Esophagus mucosa (tissue), 1 donor: ENCODE data around the gene TLL2. TPM values are rescaled to one million over a fixed set of nuclear protein-coding genes. Genes with fewer than 3 reads are reported as not detected.

Experiments used
- ATAC-seq: fragments of 200-7000 bp; cut with Tn5 transposase; one replicate; pipeline ENCODE4 v1.9.1; 2020
- total RNA-seq: library from RNA; stranded (reverse); gene quantifications from one replicate; pipeline ENCODE4 v1.2.4, GENCODE V29; 2023
- donor health status: DM: yes; HTN: yes; CAD: no.

The TLL2 gene
- total RNA-seq, 1 donor from 2014 or later = 0.12 TPM

DNA sequence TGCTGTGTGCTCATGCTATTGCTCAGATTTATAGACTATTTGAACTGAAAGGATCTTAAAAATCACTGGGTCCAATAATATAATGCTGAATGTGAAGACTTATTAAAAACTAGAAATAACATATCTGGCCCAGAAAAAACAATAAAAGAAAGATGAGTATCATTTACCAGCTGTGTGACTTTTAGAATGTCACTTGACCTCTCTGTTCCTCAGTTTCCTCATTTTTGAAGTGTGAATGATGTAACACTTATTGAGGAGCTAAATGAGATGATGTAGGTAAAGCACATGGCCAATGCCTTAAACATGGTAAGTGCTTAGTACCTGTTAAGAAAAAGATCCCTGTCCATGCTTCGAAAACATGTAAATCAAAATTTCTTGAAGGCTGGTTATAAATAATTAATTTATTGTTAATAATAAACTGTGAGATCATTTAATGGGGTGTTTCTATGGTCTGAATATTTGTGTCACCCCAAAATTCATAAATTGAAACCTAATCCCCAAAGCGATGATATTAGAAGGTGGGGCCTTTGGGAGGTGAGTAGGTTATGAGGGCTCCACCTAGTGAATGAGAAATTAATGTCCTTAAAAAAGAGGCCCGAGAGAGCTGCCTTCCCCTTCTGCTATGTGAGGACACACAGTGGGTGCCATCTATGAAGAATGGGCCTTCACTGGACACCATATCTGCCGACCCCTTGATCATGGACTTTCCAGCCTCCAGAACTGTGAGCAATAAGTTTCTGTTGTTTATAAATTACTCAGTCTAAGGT lies 196.5 kb downstream of the TLL2 start:
- no peak for ATAC-seq

Other genes starting within 250 kb of the TLL2 start
- gene BLNK, start 242.4 kb downstream of the TLL2 start, total RNA-seq = 51.3 TPM
- not detected for gene DNTT, start 209.5 kb downstream of the TLL2 start, total RNA-seq
- not detected for gene OPALIN, start 154.9 kb downstream of the TLL2 start, total RNA-seq
- gene TM9SF3, start 73.1 kb upstream of the TLL2 start, total RNA-seq = 60.7 TPM
- gene PIK3AP1, start 206.6 kb upstream of the TLL2 start, total RNA-seq = 1.0 TPM